Stimulated activated effector memory CD8-positive, alpha-beta T cell treated with anti-CD3 and anti-CD28 coated beads, Interleukin-12 subunit alpha, Interleukin-12 subunit beta, amount 100 ng/mL, for 72 hours (primary cell): ENCODE measurements around the gene NFRKB.
"Not testable (repeated sequence)": the region's sequence is repeated elsewhere in the genome, so short reads cannot be mapped to it uniquely, and the experiment has no call there.

Experiments
- ATAC-seq: fragments of 150-1000 bp; cut with Tn5 transposase; 2 replicates; pipeline ENCODE4 v1.10.0; 2021
- DNase-seq, 2 donors: peaks; one replicate each; pipeline ENCODE4 v3.0.0; 2021 to 2022; ENCODE audit warnings: low spot score in 2 of 2
- H3K27ac Mint-ChIP-seq: one replicate; pipeline ENCODE4 v1.8.0; 2022; ENCODE audit warnings: mild to moderate bottlenecking, mixed read lengths
- H3K36me3 Mint-ChIP-seq: one replicate; pipeline ENCODE4 v1.8.0; 2022; ENCODE audit warnings: mild to moderate bottlenecking, mixed read lengths
- H3K4me1 Mint-ChIP-seq: one replicate; pipeline ENCODE4 v1.8.0; 2022; ENCODE audit warnings: mixed read lengths
- H3K4me3 Mint-ChIP-seq: one replicate; pipeline ENCODE4 v1.8.0; 2022; ENCODE audit warnings: mild to moderate bottlenecking, mixed read lengths
- H3K9me3 Mint-ChIP-seq: one replicate; pipeline ENCODE4 v1.8.0; 2022; ENCODE audit warnings: mixed read lengths

Gene NFRKB

GRCh38 chr11:129918361-129918760 is 23.0 kb upstream of the NFRKB start:
- ATAC-seq (no peak), DNase-seq (no peak)
- H3K36me3 Mint-ChIP-seq = peaks cover 57% of the 10 kb centered on the region
- no peak overlapping the region for H3K27ac Mint-ChIP-seq
- no peaks in the 10 kb centered on the region for H3K9me3 Mint-ChIP-seq
- peaks cover 3% of the 10 kb centered on the region for H3K4me1 Mint-ChIP-seq
- no peak overlapping the region for H3K4me3 Mint-ChIP-seq

GRCh38 chr11:129917231-129917630 is 21.9 kb upstream of the NFRKB start:
- Mint-ChIP-seq H3K9me3 (no peaks in the 10 kb centered on the region), H3K4me1 (no peaks in the 10 kb centered on the region), H3K36me3 (peaks cover 53% of the 10 kb centered on the region), H3K27ac (no peak overlapping the region), H3K4me3 (no peak overlapping the region)
- no peak for ATAC-seq
- no peak for DNase-seq

- H3K27ac Mint-ChIP-seq = peak overlapping the region; percentile 36
- H3K4me1 Mint-ChIP-seq = peaks cover 7% of the 10 kb centered on the region
- no peak overlapping the region for H3K4me3 Mint-ChIP-seq
- H3K36me3 Mint-ChIP-seq = peaks cover 61% of the 10 kb centered on the region
- DNase-seq (no peak), ATAC-seq (no peak)
- H3K9me3 Mint-ChIP-seq = no peaks in the 10 kb centered on the region
These were observed 15.9 kb upstream of the NFRKB start for GRCh38 chr11:129911298-129911697.

- Mint-ChIP-seq H3K9me3 (no peaks in the 10 kb centered on the region), H3K4me1 (peaks cover 7% of the 10 kb centered on the region), H3K4me3 (no peak overlapping the region), H3K36me3 (peaks cover 65% of the 10 kb centered on the region), H3K27ac (no peak overlapping the region)
- ATAC-seq = no peak
- DNase-seq = no peak
These were observed 15.0 kb upstream of the NFRKB start for GRCh38 chr11:129910360-129910759.

GRCh38 chr11:129905402-129905801 is 10.0 kb upstream of the NFRKB start:
- peaks cover 63% of the 10 kb centered on the region for H3K36me3 Mint-ChIP-seq
- DNase-seq (no peak), ATAC-seq (no peak)
- H3K9me3 Mint-ChIP-seq = no peaks in the 10 kb centered on the region
- H3K4me1 Mint-ChIP-seq = no peaks in the 10 kb centered on the region
- H3K27ac Mint-ChIP-seq = no peak overlapping the region
- no peak overlapping the region for H3K4me3 Mint-ChIP-seq

- Mint-ChIP-seq H3K9me3 (no peaks in the 10 kb centered on the region), H3K4me1 (peaks cover 22% of the 10 kb centered on the region), H3K27ac (peak overlapping the region; percentile 85), H3K4me3 (peak overlapping the region; percentile 80), H3K36me3 (peaks cover 23% of the 10 kb centered on the region)
- ATAC-seq (no peak), DNase-seq (no peak)
These were observed 684 bp upstream of the NFRKB start for GRCh38 chr11:129896062-129896461.

- Mint-ChIP-seq H3K36me3 (peaks cover 35% of the 10 kb centered on the region), H3K9me3 (no peaks in the 10 kb centered on the region), H3K27ac (peak overlapping the region; percentile 85), H3K4me3 (peak overlapping the region; percentile 80), H3K4me1 (peaks cover 32% of the 10 kb centered on the region)
- DNase-seq (no peak), ATAC-seq (peak; percentile 43)
These were observed 876 bp downstream of the NFRKB start for GRCh38 chr11:129894278-129895125.

GRCh38 chr11:129888451-129888850 is 6.9 kb downstream of the NFRKB start:
- no peak for DNase-seq
- peak; percentile 60 for ATAC-seq
- Mint-ChIP-seq H3K9me3 (no peaks in the 10 kb centered on the region), H3K27ac (no peak overlapping the region), H3K4me3 (no peak overlapping the region), H3K4me1 (peaks cover 19% of the 10 kb centered on the region), H3K36me3 (peaks cover 95% of the 10 kb centered on the region)

- no peak overlapping the region for H3K27ac Mint-ChIP-seq
- no peaks in the 10 kb centered on the region for H3K9me3 Mint-ChIP-seq
- DNase-seq = no peak
- ATAC-seq = no peak
- H3K36me3 Mint-ChIP-seq = peaks cover 100% of the 10 kb centered on the region
- no peak overlapping the region for H3K4me3 Mint-ChIP-seq
- peaks cover 14% of the 10 kb centered on the region for H3K4me1 Mint-ChIP-seq
These were observed 10.0 kb downstream of the NFRKB start for GRCh38 chr11:129885381-129885780.

GRCh38 chr11:129884581-129884980 is 10.8 kb downstream of the NFRKB start:
- Mint-ChIP-seq H3K27ac (no peak overlapping the region), H3K36me3 (peaks cover 100% of the 10 kb centered on the region), H3K9me3 (no peaks in the 10 kb centered on the region), H3K4me1 (peaks cover 10% of the 10 kb centered on the region), H3K4me3 (no peak overlapping the region)
- no peak for ATAC-seq
- DNase-seq = no peak

GRCh38 chr11:129881570-129882170 is 13.7 kb downstream of the NFRKB start:
- peaks cover 6% of the 10 kb centered on the region for H3K4me1 Mint-ChIP-seq
- H3K36me3 Mint-ChIP-seq = peaks cover 100% of the 10 kb centered on the region
- no peak overlapping the region for H3K27ac Mint-ChIP-seq
- ATAC-seq (no peak), DNase-seq (peak in 1 of 2 donors; percentile 52)
- no peak overlapping the region for H3K4me3 Mint-ChIP-seq
- no peaks in the 10 kb centered on the region for H3K9me3 Mint-ChIP-seq

- H3K4me1 Mint-ChIP-seq = peaks cover 6% of the 10 kb centered on the region
- no peak for DNase-seq
- ATAC-seq = no peak
- H3K36me3 Mint-ChIP-seq = peaks cover 99% of the 10 kb centered on the region
- H3K9me3 Mint-ChIP-seq = no peaks in the 10 kb centered on the region
- H3K27ac Mint-ChIP-seq = peak overlapping the region; percentile 26
- H3K4me3 Mint-ChIP-seq = no peak overlapping the region
These were observed 15.1 kb downstream of the NFRKB start for GRCh38 chr11:129880311-129880710.

GRCh38 chr11:129871914-129872313 is 23.5 kb downstream of the NFRKB start:
- H3K4me1 Mint-ChIP-seq = peaks cover 13% of the 10 kb centered on the region
- DNase-seq (no peak), ATAC-seq (no peak)
- no peaks in the 10 kb centered on the region for H3K9me3 Mint-ChIP-seq
- peaks cover 99% of the 10 kb centered on the region for H3K36me3 Mint-ChIP-seq
- peak overlapping the region; percentile 21 for H3K27ac Mint-ChIP-seq
- no peak overlapping the region for H3K4me3 Mint-ChIP-seq

GRCh38 chr11:129868626-129869025 is 26.8 kb downstream of the NFRKB start:
- H3K36me3 Mint-ChIP-seq = peaks cover 99% of the 10 kb centered on the region
- DNase-seq, H3K27ac Mint-ChIP-seq, H3K4me3 Mint-ChIP-seq, ATAC-seq, H3K9me3 Mint-ChIP-seq: not testable (repeated sequence)
- peaks cover 13% of the 10 kb centered on the region for H3K4me1 Mint-ChIP-seq

GRCh38 chr11:129866311-129866710 is 29.1 kb downstream of the NFRKB start:
- DNase-seq (no peak), ATAC-seq (no peak)
- no peak overlapping the region for H3K4me3 Mint-ChIP-seq
- H3K4me1 Mint-ChIP-seq = peaks cover 5% of the 10 kb centered on the region
- peak overlapping the region; percentile 41 for H3K27ac Mint-ChIP-seq
- no peaks in the 10 kb centered on the region for H3K9me3 Mint-ChIP-seq
- H3K36me3 Mint-ChIP-seq = peaks cover 98% of the 10 kb centered on the region

GRCh38 chr11:129865701-129866100 is 29.7 kb downstream of the NFRKB start:
- Mint-ChIP-seq H3K36me3 (peaks cover 95% of the 10 kb centered on the region), H3K4me1 (no peaks in the 10 kb centered on the region), H3K27ac (peak overlapping the region; percentile 41), H3K9me3 (no peaks in the 10 kb centered on the region), H3K4me3 (no peak overlapping the region)
- DNase-seq (no peak), ATAC-seq (no peak)
